GM23338 (cell line): Measurements from ENCODE around the gene AKAP13. TPM values are rescaled to one million over a fixed set of nuclear protein-coding genes. Genes with fewer than 3 reads are reported as not detected.

Source experiments
- ATAC-seq: fragments of 200-7000 bp; cut with Tn5 transposase; 3 replicates; pipeline ENCODE4 v1.9.1; 2020
- DNase-seq: peaks from one replicate; pipeline ENCODE4 v3.0.0-alpha.2; 2015; ENCODE audit warnings: low spot score
- H2AFZ ChIP-seq: fragments of 200-600 bp; sonication (generic); 2 replicates; pipeline ENCODE4 v1.8.0; 2016; ENCODE audit warnings: antibody characterized with exemption, mild to moderate bottlenecking, moderate library complexity
- H3F3A ChIP-seq: fragments of 200-600 bp; sonication (generic); replicated peaks from 2 replicates; pipeline ENCODE4 v1.8.0; 2017; ENCODE audit warnings: antibody characterized with exemption, mixed run types, low read depth
- H3K27ac ChIP-seq: fragments of 200-600 bp; sonication (generic); 2 replicates; pipeline ENCODE4 v1.6.1; 2016; ENCODE audit warnings: low read depth
- H3K27me3 ChIP-seq: fragments of 200-600 bp; sonication (generic); 2 replicates; pipeline ENCODE4 v1.8.0; 2016; ENCODE audit warnings: mild to moderate bottlenecking, mixed run types, moderate library complexity; ENCODE audit not compliant: insufficient read depth
- H3K36me3 ChIP-seq: fragments of 200-600 bp; sonication (generic); 2 replicates; pipeline ENCODE4 v1.8.0; 2016; ENCODE audit warnings: mild to moderate bottlenecking; ENCODE audit not compliant: insufficient read depth
- H3K4me1 ChIP-seq: fragments of 200-600 bp; sonication (generic); 2 replicates; pipeline ENCODE4 v1.8.0; 2016; ENCODE audit warnings: mild to moderate bottlenecking, moderate library complexity; ENCODE audit not compliant: insufficient read depth
- H3K4me2 ChIP-seq: fragments of 200-600 bp; sonication (generic); 2 replicates; pipeline ENCODE4 v1.7.1; 2017; ENCODE audit warnings: mixed run types
- H3K4me3 ChIP-seq: fragments of 200-600 bp; sonication (generic); 2 replicates; pipeline ENCODE4 v1.6.1; 2016; ENCODE audit warnings: mixed run types
- H3K79me2 ChIP-seq: fragments of 200-600 bp; sonication (generic); replicated peaks from 2 replicates; pipeline ENCODE4 v1.8.0; 2017; ENCODE audit warnings: mild to moderate bottlenecking; ENCODE audit not compliant: insufficient read depth
- H3K9me2 ChIP-seq: fragments of 200-600 bp; sonication (generic); 2 replicates; pipeline ENCODE4 v1.8.0; 2017; ENCODE audit not compliant: insufficient read depth
- H4K20me1 ChIP-seq: fragments of 200-600 bp; sonication (generic); replicated peaks from 2 replicates; pipeline ENCODE4 v1.8.0; 2017; ENCODE audit warnings: mild to moderate bottlenecking; ENCODE audit not compliant: insufficient read depth
- H3K27ac Mint-ChIP-seq: 2 replicates; pipeline ENCODE4 v1.8.0; 2020; ENCODE audit warnings: inconsistent platforms, mild to moderate bottlenecking, moderate library complexity, mixed read lengths
- H3K27me3 Mint-ChIP-seq: 3 replicates; pipeline ENCODE4 v1.8.0; 2022; ENCODE audit warnings: low read depth, mild to moderate bottlenecking, moderate library complexity, mixed read lengths, inconsistent platforms; ENCODE audit not compliant: insufficient read depth, poor library complexity
- H3K36me3 Mint-ChIP-seq: 3 replicates; pipeline ENCODE4 v1.8.0; 2021; ENCODE audit warnings: low read depth, mild to moderate bottlenecking, inconsistent platforms, moderate library complexity, mixed read lengths
- H3K4me1 Mint-ChIP-seq: 3 replicates; pipeline ENCODE4 v1.8.0; 2020; ENCODE audit warnings: mild to moderate bottlenecking, inconsistent platforms, mixed read lengths
- H3K4me3 Mint-ChIP-seq: 3 replicates; pipeline ENCODE4 v1.8.0; 2021; ENCODE audit warnings: moderate library complexity, mild to moderate bottlenecking, inconsistent platforms, mixed read lengths
- H3K9me3 Mint-ChIP-seq: 3 replicates; pipeline ENCODE4 v1.8.0; 2020; ENCODE audit warnings: moderate library complexity, mild to moderate bottlenecking, inconsistent platforms, mixed read lengths
- CTCF ChIP-seq, 2 experiments: fragments of 200-600 bp in 1 of 2; sonication (generic) in 1 of 2; conservative IDR thresholded peaks; 2 replicates each; pipeline versions ENCODE4 v1.5.1 to v1.6.1; 2016 to 2017; ENCODE audit warnings: antibody characterized with exemption in 2 of 2, low read depth in 2 of 2, mild to moderate bottlenecking in 2 of 2, moderate library complexity in 1 of 2
- ETS1 ChIP-seq: IDR thresholded peaks from 2 replicates; pipeline ENCODE4 v1.6.1; 2016; ENCODE audit warnings: antibody characterized with exemption
- EZH2 ChIP-seq: fragments of 200-600 bp; sonication (generic); IDR thresholded peaks from one replicate; pipeline ENCODE4 v1.8.0; 2017; ENCODE audit warnings: antibody characterized with exemption, mild to moderate bottlenecking, low read depth; ENCODE audit not compliant: unreplicated experiment
- EZH2phosphoT487 ChIP-seq: fragments of 200-600 bp; sonication (generic); IDR thresholded peaks from one replicate; pipeline ENCODE4 v1.8.1; 2018; ENCODE audit warnings: antibody characterized with exemption; ENCODE audit not compliant: unreplicated experiment
- JUNB ChIP-seq: IDR thresholded peaks from one replicate; pipeline ENCODE4 v1.6.1; 2016; ENCODE audit warnings: antibody characterized with exemption; ENCODE audit not compliant: unreplicated experiment
- NANOG ChIP-seq: IDR thresholded peaks from 2 replicates; pipeline ENCODE4 v1.6.1; 2016; ENCODE audit warnings: antibody characterized with exemption, borderline replicate concordance
- POLR2AphosphoS5 ChIP-seq: IDR thresholded peaks from 2 replicates; pipeline ENCODE4 v1.6.1; 2016; ENCODE audit warnings: antibody characterized with exemption, low read depth
- REST ChIP-seq: IDR thresholded peaks from one replicate; pipeline ENCODE4 v1.6.1; 2018; ENCODE audit warnings: antibody characterized with exemption; ENCODE audit not compliant: unreplicated experiment
- STAT1 ChIP-seq: IDR thresholded peaks from one replicate; pipeline ENCODE4 v1.6.1; 2016; ENCODE audit warnings: antibody characterized with exemption; ENCODE audit not compliant: unreplicated experiment
- polyA plus RNA-seq: library from polyadenylated mRNA; unstranded; fragments of >200 nt; fragmentation: Nextera tagmentation; extraction: Ambion mirVana; gene quantifications from 2 replicates; pipeline ENCODE4 v1.2.1, GENCODE V29; 2016
- total RNA-seq: library from RNA; depleted of rRNA; stranded (reverse); fragments of >200 nt; shearing (Covaris generic); gene quantifications from 2 replicates; pipeline ENCODE4 v1.2.3, GENCODE V29; 2014

AKAP13 gene
- total and polyA plus RNA-seq, 2 experiments from 2014 or later: 46.2 to 60.7 TPM

- Mint-ChIP-seq H3K36me3 (peaks cover 35% of the 10 kb centered on the region), H3K27ac (peak overlapping the region; percentile 81), H3K4me3 (peak overlapping the region; percentile 56), H3K9me3 (no peaks in the 10 kb centered on the region), H3K4me1 (peaks cover 69% of the 10 kb centered on the region), H3K27me3 (peaks cover 33% of the 10 kb centered on the region)
- Histone ChIP-seq H3K27me3 (no peaks in the 10 kb centered on the region), H3K36me3 (0 out of 2 replicates have a peak, but pooled peaks cover 9% of the 10 kb centered on the region), H3K27ac (peak overlapping the region; percentile 80; the same call in 1 of the 2 replicates), H3K4me3 (peak overlapping the region; percentile 47), H4K20me1 (peaks cover 3% of the 10 kb centered on the region), H3F3A (peaks cover 18% of the 10 kb centered on the region), H3K79me2 (no peaks in the 10 kb centered on the region; the same call in 1 of the 2 replicates), H3K4me1 (peaks cover 61% of the 10 kb centered on the region), H3K9me2 (no peaks in the 10 kb centered on the region), H2AFZ (no peak overlapping the region), H3K4me2 (peak overlapping the region; percentile 75)
- TF ChIP-seq POLR2AphosphoS5 (no peak; the same call in 1 of the 2 replicates), EZH2phosphoT487 (no peak), CTCF (conservative IDR thresholded peaks at IDR 0.05; ENCODE audit: low read depth in 2 of 2) (0 out of 4 replicates have a peak, but pooled peaks of 1 of the 2 experiments have one; percentile 16), REST (no peak), EZH2 (no peak), STAT1 (no peak), NANOG (no peak), ETS1 (no peak), JUNB (no peak)
- peak; percentile 28 for DNase-seq
- peak; percentile 9 for ATAC-seq
Observed at GRCh38 chr15:85750319-85751290, 370.2 kb downstream of the AKAP13 start.
